Panc1 (cell line): ENCODE data around the gene GOLGA6L2. TPM values are rescaled to one million over a fixed set of nuclear protein-coding genes. Genes with fewer than 3 reads are reported as not detected.
"Not testable (repeated sequence)": the region's sequence is repeated elsewhere in the genome, so short reads cannot be mapped to it uniquely, and the experiment has no call there.

Source experiments
- ATAC-seq: fragments of 200-7000 bp; cut with Tn5 transposase; 2 replicates; pipeline ENCODE4 v1.9.1; 2020; ENCODE audit warnings: mild to moderate bottlenecking, moderate library complexity
- BruUV-seq: library from RNA; stranded (reverse); fragments of 400-500 nt; replicated peaks from 2 replicates; lab custom pipeline; 2021; lab: Mats Ljungman, UMichigan
- CTCF ChIA-PET: fragments of 300-600 bp; sonication (Branson Sonifier 250); formaldehyde crosslinking; loops from one replicate; lab custom pipeline; 2022; ENCODE audit warnings: antibody characterized with exemption; lab: Charles Lee
- POLR2A ChIA-PET: fragments of 300-600 bp; sonication (Branson Sonifier 250); formaldehyde crosslinking; loops from one replicate; lab custom pipeline; 2022; ENCODE audit warnings: antibody characterized with exemption; lab: Charles Lee
- DNase-seq: peaks from one replicate; pipeline ENCODE4 v3.0.0-alpha.2; 2010; ENCODE audit warnings: low read depth, low spot score
- H3K27ac ChIP-seq: 2 replicates; pipeline ENCODE4 v1.5.1; 2011; ENCODE audit warnings: mild to moderate bottlenecking, low read length, inconsistent platforms
- H3K27me3 ChIP-seq: fragments of 200-500 bp; sonication (Bioruptor generic); 2 replicates; pipeline ENCODE4 v1.6.0; 2014; ENCODE audit warnings: low read length, inconsistent platforms; ENCODE audit not compliant: control insufficient read depth, insufficient read depth
- H3K36me3 ChIP-seq: fragments of 200-500 bp; sonication (Bioruptor generic); 2 replicates; pipeline ENCODE4 v1.5.1; 2014; ENCODE audit warnings: inconsistent platforms, mild to moderate bottlenecking, low read length, moderate library complexity; ENCODE audit not compliant: control insufficient read depth, insufficient read depth
- H3K4me1 ChIP-seq: 2 replicates; pipeline ENCODE4 v1.5.1; 2011; ENCODE audit warnings: inconsistent platforms, mild to moderate bottlenecking, low read length, moderate library complexity; ENCODE audit not compliant: control insufficient read depth, insufficient read depth
- H3K4me3 ChIP-seq, 2 experiments: 2 replicates each; pipeline ENCODE4 v1.5.1; 2011 to 2012; ENCODE audit warnings: low read depth in 2 of 2, low read length in 2 of 2, mild to moderate bottlenecking in 2 of 2, inconsistent platforms in 1 of 2, moderate library complexity in 1 of 2
- H3K9me3 ChIP-seq: fragments of 200-500 bp; sonication (Bioruptor generic); 2 replicates; pipeline ENCODE4 v1.5.1; 2014; ENCODE audit warnings: low read depth, mild to moderate bottlenecking, inconsistent platforms, low read length, moderate library complexity; ENCODE audit not compliant: control insufficient read depth, insufficient read depth
- POLR2AphosphoS5 ChIP-seq: IDR thresholded peaks from 2 replicates; pipeline ENCODE4 v1.6.1; 2012; ENCODE audit warnings: mild to moderate bottlenecking, low read depth, low read length, moderate library complexity
- REST ChIP-seq, 2 experiments: IDR thresholded peaks; 2 replicates each; pipeline ENCODE4 v1.6.1; 2011 to 2012; ENCODE audit warnings: low read depth in 2 of 2, control low read depth in 1 of 2, low read length in 1 of 2, mild to moderate bottlenecking in 1 of 2, moderate library complexity in 1 of 2; ENCODE audit not compliant: insufficient read depth in 1 of 2
- SIN3A ChIP-seq: IDR thresholded peaks from 2 replicates; pipeline ENCODE4 v1.6.1; 2012; ENCODE audit warnings: low read depth, mild to moderate bottlenecking, low read length, moderate library complexity, borderline replicate concordance; ENCODE audit not compliant: insufficient read depth
- TCF7L2 ChIP-seq: IDR thresholded peaks from 2 replicates; pipeline ENCODE4 v1.6.1; 2011; ENCODE audit warnings: mild to moderate bottlenecking, low read depth, low read length, inconsistent platforms
- in situ Hi-C: cut with HindIII; loops from 2 replicates; pipeline ENCODE4 v1.10.0; 2016; ENCODE audit warnings: low sequenced_read_pairs, low pct_unique_long_range_greater_than_20kb
- intact Hi-C: fragments of 100-400 bp; cut with micrococcal nuclease; formaldehyde crosslinking; loops from one replicate; pipeline ENCODE4 v1.10.0; 2022; ENCODE audit not compliant: unreplicated experiment
- total RNA-seq: library from RNA; stranded (reverse); gene quantifications from one replicate; pipeline ENCODE4 v1.2.1, GENCODE V29; 2021; ENCODE audit not compliant: unreplicated experiment
- TF ChIP-seq, protein P1 (sequence below): fragments of 450-650 bp; IDR thresholded peaks from 2 replicates; pipeline ENCODE4 v1.5.1; 2017; ENCODE audit warnings: mild to moderate bottlenecking

Gene GOLGA6L2
- total RNA-seq, 1 experiment from 2014 or later = not detected

DNA sequence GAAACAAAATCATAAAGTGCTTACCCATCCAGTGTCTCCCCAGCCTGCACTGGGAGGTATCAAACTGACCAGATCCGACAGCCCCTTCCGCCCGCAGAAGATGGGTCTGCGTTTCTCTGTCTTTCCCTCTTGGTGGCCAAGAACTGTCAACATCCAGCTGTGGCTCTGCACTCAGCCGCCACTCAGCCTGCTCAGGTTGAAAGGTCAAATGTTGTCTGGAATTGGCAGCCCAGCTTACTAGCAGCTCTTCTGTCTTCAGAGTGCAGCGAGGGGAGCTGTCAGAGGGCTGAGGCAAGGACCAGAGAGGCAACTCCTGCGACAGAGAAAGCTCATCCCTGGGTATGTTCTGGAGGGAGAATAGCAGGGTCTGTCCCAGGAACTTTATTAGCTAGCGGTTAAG is 45.4 kb downstream of the GOLGA6L2 start:
- POLR2A ChIA-PET = no interaction called here

GRCh38 chr15:23399207-23399606 is 47.8 kb downstream of the GOLGA6L2 start:
- H3K27me3 ChIP-seq, H3K4me1 ChIP-seq, intact Hi-C loops, DNase-seq, CTCF ChIA-PET, in situ Hi-C loops, H3K36me3 ChIP-seq, ATAC-seq, H3K27ac ChIP-seq, H3K9me3 ChIP-seq, POLR2A ChIA-PET, H3K4me3 ChIP-seq, BruUV-seq: not testable (repeated sequence)

More for the DNA sequence above, 45.4 kb downstream of the GOLGA6L2 start:
- BruUV-seq = no TSS peak
- H3K4me3 ChIP-seq = no peak overlapping the region
- H3K36me3 ChIP-seq = no peaks in the 10 kb centered on the region
- in situ Hi-C loops = no loop called here
- no peak for DNase-seq
- no peaks in the 10 kb centered on the region for H3K4me1 ChIP-seq
- H3K27ac ChIP-seq = no peak overlapping the region
- no peaks in the 10 kb centered on the region for H3K27me3 ChIP-seq
- ATAC-seq = no peak
- CTCF ChIA-PET = interaction anchor here (0.6 kb wide), 1 partner anchor 463 kb away, joined by 3 read pairs; no protein-coding TSS in a partner anchor
- no peaks in the 10 kb centered on the region for H3K9me3 ChIP-seq
- no peak for TF ChIP-seq POLR2AphosphoS5
- no peak for TF ChIP-seq TCF7L2
- TF ChIP-seq, protein P1, sequence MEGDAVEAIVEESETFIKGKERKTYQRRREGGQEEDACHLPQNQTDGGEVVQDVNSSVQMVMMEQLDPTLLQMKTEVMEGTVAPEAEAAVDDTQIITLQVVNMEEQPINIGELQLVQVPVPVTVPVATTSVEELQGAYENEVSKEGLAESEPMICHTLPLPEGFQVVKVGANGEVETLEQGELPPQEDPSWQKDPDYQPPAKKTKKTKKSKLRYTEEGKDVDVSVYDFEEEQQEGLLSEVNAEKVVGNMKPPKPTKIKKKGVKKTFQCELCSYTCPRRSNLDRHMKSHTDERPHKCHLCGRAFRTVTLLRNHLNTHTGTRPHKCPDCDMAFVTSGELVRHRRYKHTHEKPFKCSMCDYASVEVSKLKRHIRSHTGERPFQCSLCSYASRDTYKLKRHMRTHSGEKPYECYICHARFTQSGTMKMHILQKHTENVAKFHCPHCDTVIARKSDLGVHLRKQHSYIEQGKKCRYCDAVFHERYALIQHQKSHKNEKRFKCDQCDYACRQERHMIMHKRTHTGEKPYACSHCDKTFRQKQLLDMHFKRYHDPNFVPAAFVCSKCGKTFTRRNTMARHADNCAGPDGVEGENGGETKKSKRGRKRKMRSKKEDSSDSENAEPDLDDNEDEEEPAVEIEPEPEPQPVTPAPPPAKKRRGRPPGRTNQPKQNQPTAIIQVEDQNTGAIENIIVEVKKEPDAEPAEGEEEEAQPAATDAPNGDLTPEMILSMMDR = no peak
- no peak for TF ChIP-seq REST (IDR thresholded peaks at IDR 0.05; ENCODE audit: insufficient read depth in 1 of 2, low read depth in 2 of 2, low read length in 1 of 2)
- TF ChIP-seq SIN3A = no peak
- intact Hi-C loops = no loop called here

DNA sequence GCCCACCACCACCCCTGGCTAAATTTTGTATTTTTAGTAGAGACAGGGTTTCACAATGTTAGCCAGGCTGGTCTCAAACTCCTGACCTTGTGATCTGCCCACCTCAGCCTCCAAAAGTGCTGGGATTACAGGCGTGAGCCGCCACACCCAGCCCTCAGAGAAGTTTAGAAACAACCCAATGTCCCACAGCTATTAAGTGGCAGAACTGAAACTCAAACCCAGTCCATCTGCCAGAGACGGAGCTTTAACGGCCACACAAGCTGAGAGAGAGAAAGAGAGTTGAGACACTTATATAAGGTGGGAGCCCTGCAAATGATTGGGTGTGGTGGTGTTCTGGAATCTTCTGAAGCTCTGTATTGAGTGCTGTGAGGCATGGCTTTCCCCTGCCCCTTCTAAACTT is 48.7 kb downstream of the GOLGA6L2 start:
- DNase-seq, intact Hi-C loops, in situ Hi-C loops, H3K27me3 ChIP-seq, H3K36me3 ChIP-seq, POLR2A ChIA-PET, H3K9me3 ChIP-seq, BruUV-seq, H3K4me3 ChIP-seq, CTCF ChIA-PET, ATAC-seq, H3K27ac ChIP-seq, H3K4me1 ChIP-seq: not testable (repeated sequence)
